OCI-LY1 (cell line): ENCODE measurements around the gene GPR37L1.

ENCODE experiments used
- H2AFZ ChIP-seq: fragments of 200-600 bp; sonication (generic), shearing (Covaris generic); 2 replicates; pipeline ENCODE4 v1.6.0; 2014; ENCODE audit warnings: antibody characterized with exemption, mild to moderate bottlenecking, low read length
- H3F3A ChIP-seq: fragments of 200-600 bp; sonication (generic), shearing (Covaris generic); 2 replicates; pipeline ENCODE4 v1.6.0; 2014; ENCODE audit warnings: mild to moderate bottlenecking, antibody characterized with exemption, low read length, moderate library complexity; ENCODE audit not compliant: insufficient read depth
- H3K27ac ChIP-seq: fragments of 200-600 bp; sonication (generic); 2 replicates; pipeline ENCODE4 v1.5.1; 2014; ENCODE audit warnings: low read length, mixed run types, mild to moderate bottlenecking, low read depth; ENCODE audit not compliant: poor library complexity, severe bottlenecking
- H3K27me3 ChIP-seq: fragments of 200-600 bp; sonication (generic); 2 replicates; pipeline ENCODE4 v1.6.0; 2014; ENCODE audit warnings: antibody characterized with exemption, mild to moderate bottlenecking, low read length, moderate library complexity; ENCODE audit not compliant: insufficient read depth
- H3K36me3 ChIP-seq: fragments of 200-600 bp; sonication (generic); 2 replicates; pipeline ENCODE4 v1.6.1; 2014; ENCODE audit warnings: mild to moderate bottlenecking, antibody characterized with exemption, low read length, moderate library complexity, mixed read lengths; ENCODE audit not compliant: insufficient read depth
- H3K4me1 ChIP-seq: fragments of 200-600 bp; sonication (generic); 2 replicates; pipeline ENCODE4 v1.5.1; 2014; ENCODE audit warnings: mild to moderate bottlenecking, low read length, moderate library complexity; ENCODE audit not compliant: insufficient read depth, severe bottlenecking
- H3K4me2 ChIP-seq: fragments of 200-600 bp; sonication (generic), shearing (Covaris generic); 2 replicates; pipeline ENCODE4 v1.6.1; 2014; ENCODE audit warnings: low read length
- H3K4me3 ChIP-seq: fragments of 200-600 bp; sonication (generic); 2 replicates; pipeline ENCODE4 v1.5.1; 2014; ENCODE audit warnings: low read length, low read depth, mild to moderate bottlenecking, mixed read lengths; ENCODE audit not compliant: poor library complexity, severe bottlenecking
- H3K79me2 ChIP-seq: fragments of 200-600 bp; shearing (Covaris generic); 2 replicates; pipeline ENCODE4 v1.6.1; 2016; ENCODE audit warnings: mixed run types, low read length, mixed read lengths; ENCODE audit not compliant: insufficient read depth
- H3K9ac ChIP-seq: fragments of 200-600 bp; sonication (generic), shearing (Covaris generic); 2 replicates; pipeline ENCODE4 v1.6.1; 2014; ENCODE audit warnings: mild to moderate bottlenecking, low read length, mixed read lengths
- H3K9me2 ChIP-seq: fragments of 200-600 bp; sonication (generic), shearing (Covaris generic); 2 replicates; pipeline ENCODE4 v1.6.1; 2014; ENCODE audit warnings: low read depth, mild to moderate bottlenecking, low read length, mixed read lengths
- H3K9me3 ChIP-seq: fragments of 200-600 bp; shearing (Covaris generic); 2 replicates; pipeline ENCODE4 v1.6.1; 2014; ENCODE audit warnings: low read length, mixed read lengths
- H4K20me1 ChIP-seq: fragments of 200-600 bp; sonication (generic), shearing (Covaris generic); 2 replicates; pipeline ENCODE4 v1.6.0; 2016; ENCODE audit warnings: mild to moderate bottlenecking, low read length; ENCODE audit not compliant: insufficient read depth
- EZH2 ChIP-seq: fragments of 200-600 bp; sonication (generic), shearing (Covaris generic); IDR thresholded peaks from 2 replicates; pipeline ENCODE4 v1.8.0; 2017; ENCODE audit warnings: borderline replicate concordance, mixed run types, mild to moderate bottlenecking, antibody characterized with exemption, low read length, moderate library complexity, mixed read lengths
- TF ChIP-seq, protein P1 (sequence below): fragments of 200-600 bp; sonication (generic), shearing (Covaris generic); IDR thresholded peaks from 2 replicates; pipeline ENCODE4 v1.5.1; 2017; ENCODE audit warnings: mild to moderate bottlenecking, antibody characterized with exemption, low read length, moderate library complexity, mixed read lengths

Gene GPR37L1

DNA sequence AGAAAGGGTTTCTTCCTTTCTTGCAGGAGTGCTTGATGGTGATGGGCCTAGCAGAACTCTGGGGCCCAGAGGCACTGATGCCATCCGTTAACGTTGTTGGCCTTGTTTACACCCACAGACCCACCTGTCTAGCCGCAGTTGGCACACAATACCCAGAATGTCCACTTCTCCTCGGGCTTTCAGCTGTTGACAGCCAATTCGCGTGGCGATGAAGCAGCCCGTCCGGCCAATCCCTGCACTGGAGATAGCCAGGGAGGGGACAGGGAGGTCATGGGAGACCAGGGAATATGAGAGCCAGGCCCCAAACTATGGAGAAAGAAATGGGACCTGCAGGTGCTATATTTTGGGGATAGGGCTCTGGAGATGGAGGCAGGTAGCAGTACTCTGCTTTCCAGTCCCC lies 27.5 kb downstream of the GPR37L1 start:
- TF ChIP-seq, protein P1, sequence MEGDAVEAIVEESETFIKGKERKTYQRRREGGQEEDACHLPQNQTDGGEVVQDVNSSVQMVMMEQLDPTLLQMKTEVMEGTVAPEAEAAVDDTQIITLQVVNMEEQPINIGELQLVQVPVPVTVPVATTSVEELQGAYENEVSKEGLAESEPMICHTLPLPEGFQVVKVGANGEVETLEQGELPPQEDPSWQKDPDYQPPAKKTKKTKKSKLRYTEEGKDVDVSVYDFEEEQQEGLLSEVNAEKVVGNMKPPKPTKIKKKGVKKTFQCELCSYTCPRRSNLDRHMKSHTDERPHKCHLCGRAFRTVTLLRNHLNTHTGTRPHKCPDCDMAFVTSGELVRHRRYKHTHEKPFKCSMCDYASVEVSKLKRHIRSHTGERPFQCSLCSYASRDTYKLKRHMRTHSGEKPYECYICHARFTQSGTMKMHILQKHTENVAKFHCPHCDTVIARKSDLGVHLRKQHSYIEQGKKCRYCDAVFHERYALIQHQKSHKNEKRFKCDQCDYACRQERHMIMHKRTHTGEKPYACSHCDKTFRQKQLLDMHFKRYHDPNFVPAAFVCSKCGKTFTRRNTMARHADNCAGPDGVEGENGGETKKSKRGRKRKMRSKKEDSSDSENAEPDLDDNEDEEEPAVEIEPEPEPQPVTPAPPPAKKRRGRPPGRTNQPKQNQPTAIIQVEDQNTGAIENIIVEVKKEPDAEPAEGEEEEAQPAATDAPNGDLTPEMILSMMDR: no peak
- TF ChIP-seq EZH2: no peak
- Histone ChIP-seq H3K4me2 (no peak overlapping the region), H3K9ac (no peak overlapping the region), H3K27ac (no peak overlapping the region), H3K4me1 (peaks cover 11% of the 10 kb centered on the region), H3K27me3 (no peaks in the 10 kb centered on the region), H3K9me2 (no peaks in the 10 kb centered on the region), H4K20me1 (no peaks in the 10 kb centered on the region), H3K4me3 (no peak overlapping the region), H3K9me3 (no peaks in the 10 kb centered on the region), H2AFZ (no peak overlapping the region), H3F3A (no peaks in the 10 kb centered on the region), H3K79me2 (no peaks in the 10 kb centered on the region), H3K36me3 (peaks cover 83% of the 10 kb centered on the region)

DNA sequence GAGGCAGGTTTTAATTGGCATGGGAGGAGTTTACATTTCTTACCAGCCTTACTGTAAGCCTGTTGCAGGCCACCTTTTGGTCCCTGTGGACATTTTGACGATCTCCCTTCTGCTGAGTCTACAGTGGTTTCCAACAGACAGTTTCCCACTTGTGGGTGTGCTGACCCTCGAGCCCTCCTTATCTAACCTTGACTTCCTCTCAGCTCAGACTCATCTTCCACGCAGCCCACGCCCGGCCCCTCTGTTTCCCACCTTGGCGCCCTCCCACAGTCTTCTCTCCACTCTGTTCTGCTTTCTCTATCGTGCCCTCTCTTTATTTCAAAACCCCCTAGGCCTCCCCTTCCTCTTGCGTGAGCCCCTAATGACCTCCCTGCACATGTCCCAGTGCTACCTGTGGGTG lies 27.9 kb downstream of the GPR37L1 start:
- TF ChIP-seq, protein P1: no peak
- TF ChIP-seq EZH2: no peak
- Histone ChIP-seq H3K79me2 (no peaks in the 10 kb centered on the region), H3K4me1 (peaks cover 11% of the 10 kb centered on the region), H3K4me2 (no peak overlapping the region), H3K36me3 (peaks cover 87% of the 10 kb centered on the region), H3K9me3 (no peaks in the 10 kb centered on the region), H3K4me3 (no peak overlapping the region), H4K20me1 (no peaks in the 10 kb centered on the region), H3K27ac (no peak overlapping the region), H3F3A (no peaks in the 10 kb centered on the region), H3K9me2 (no peaks in the 10 kb centered on the region), H3K27me3 (no peaks in the 10 kb centered on the region), H2AFZ (no peak overlapping the region), H3K9ac (no peak overlapping the region)

DNA sequence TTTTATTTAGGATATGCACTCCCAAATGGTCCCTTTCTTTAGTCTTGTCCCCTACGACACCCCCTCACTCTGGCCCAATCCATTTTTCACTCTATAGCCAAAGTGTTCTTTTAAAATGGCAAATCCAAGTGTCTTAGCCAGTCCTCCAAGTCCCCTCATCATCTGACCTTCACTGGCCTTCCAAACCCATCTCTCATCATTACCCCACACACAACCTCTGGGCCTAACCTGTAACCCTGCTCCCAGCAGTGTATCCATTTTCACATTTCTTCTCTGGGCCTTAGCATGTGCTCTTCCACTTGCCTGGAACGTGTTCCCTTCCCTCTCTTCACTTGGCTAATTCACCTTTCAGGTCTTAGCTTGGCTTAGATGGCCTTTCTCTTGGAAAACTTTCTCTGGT lies 28.3 kb downstream of the GPR37L1 start:
- TF ChIP-seq, protein P1: no peak
- TF ChIP-seq EZH2: no peak
- no peaks in the 10 kb centered on the region for H3K79me2 ChIP-seq
- peaks cover 16% of the 10 kb centered on the region for H3K4me1 ChIP-seq
- no peaks in the 10 kb centered on the region for H3K9me3 ChIP-seq
- no peaks in the 10 kb centered on the region for H3K27me3 ChIP-seq
- no peaks in the 10 kb centered on the region for H3F3A ChIP-seq
- H3K4me2 ChIP-seq: no peak overlapping the region
- no peak overlapping the region for H3K9ac ChIP-seq
- H3K27ac ChIP-seq: no peak overlapping the region
- H4K20me1 ChIP-seq: no peaks in the 10 kb centered on the region
- H3K36me3 ChIP-seq: peaks cover 90% of the 10 kb centered on the region
- no peak overlapping the region for H3K4me3 ChIP-seq
- H2AFZ ChIP-seq: no peak overlapping the region
- H3K9me2 ChIP-seq: no peaks in the 10 kb centered on the region
